Measurements from ENCODE around the gene FAM50A.
"Not testable (repeated sequence)": the region's sequence is repeated elsewhere in the genome, so short reads cannot be mapped to it uniquely, and the experiment has no call there.

The FAM50A gene

GRCh38 chrX:154443992-154444754 lies at the start of gene FAM50A:
Gene FAM50A, plus strand, starts transcription at chrX:154444141. Its CDS starts 95 bp downstream, at chrX:154444236.
- peak; percentile 74 for DNase-seq

DNA sequence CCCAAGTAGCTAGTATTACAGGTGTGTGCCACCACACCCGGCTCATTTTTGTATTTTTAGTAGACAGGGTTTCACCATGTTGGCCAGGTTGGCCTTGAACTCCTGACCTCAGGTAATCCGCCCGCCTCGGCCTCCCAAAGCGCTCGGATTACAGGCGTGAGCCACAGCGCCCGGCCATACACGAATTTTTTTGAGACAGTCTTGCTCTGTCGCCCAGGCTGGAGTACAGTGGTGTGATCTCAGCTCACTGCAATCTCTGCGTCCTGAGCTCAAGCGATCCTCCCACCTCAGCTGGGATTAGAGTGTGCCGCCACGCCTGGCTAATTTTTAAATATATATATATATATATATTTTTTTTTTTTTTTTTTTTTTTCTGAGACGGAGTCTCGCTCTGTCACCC lies 47.6 kb upstream of the FAM50A start:
- DNase-seq: not testable (repeated sequence)

GRCh38 chrX:154396973-154397887 lies 46.7 kb upstream of the FAM50A start:
- DNase-seq: peak; percentile 81

DNA sequence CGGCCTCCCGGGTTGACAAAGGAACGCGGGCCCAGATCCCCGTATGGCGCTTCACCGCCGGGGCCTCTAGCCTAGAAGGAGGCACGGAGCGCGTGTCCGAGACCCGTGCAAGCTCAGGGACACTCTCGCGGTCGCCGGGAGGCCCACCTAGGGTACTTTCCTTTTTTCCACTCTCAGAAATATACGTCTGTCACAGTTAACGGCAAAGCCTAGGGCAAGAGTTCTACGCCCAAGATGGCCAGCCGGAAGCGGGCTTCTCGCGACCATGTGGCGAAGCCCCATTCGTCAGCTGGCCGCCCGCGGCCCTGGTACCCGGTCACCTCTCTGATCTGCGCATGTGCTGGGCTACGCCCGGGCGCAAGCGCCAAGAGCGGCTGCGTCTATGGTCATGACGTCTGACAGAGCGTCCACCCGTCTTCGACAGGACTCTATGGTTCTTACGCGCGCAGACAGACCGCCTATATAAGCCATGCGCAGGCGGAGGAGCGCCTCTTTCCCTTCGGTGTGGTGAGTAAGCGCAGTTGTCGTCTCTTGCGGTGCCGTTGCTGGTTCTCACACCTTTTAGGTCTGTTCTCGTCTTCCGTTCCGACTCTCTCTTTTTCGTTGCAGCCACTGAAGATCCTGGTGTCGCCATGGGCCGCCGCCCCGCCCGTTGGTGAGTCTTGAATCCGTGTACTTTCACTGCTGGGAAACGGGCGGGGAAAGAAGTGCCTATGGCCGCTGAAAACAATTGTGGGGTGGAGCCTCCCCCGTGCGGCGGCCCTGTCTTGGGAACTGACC lies 45.9 kb upstream of the FAM50A start, which contains the start of gene RPL10:
Gene RPL10 (plus strand): TSS at position 490 of the 780 bp plus-strand sequence. CDS start 143 bp downstream, at position 633.
- peak; percentile 97 for DNase-seq

DNA sequence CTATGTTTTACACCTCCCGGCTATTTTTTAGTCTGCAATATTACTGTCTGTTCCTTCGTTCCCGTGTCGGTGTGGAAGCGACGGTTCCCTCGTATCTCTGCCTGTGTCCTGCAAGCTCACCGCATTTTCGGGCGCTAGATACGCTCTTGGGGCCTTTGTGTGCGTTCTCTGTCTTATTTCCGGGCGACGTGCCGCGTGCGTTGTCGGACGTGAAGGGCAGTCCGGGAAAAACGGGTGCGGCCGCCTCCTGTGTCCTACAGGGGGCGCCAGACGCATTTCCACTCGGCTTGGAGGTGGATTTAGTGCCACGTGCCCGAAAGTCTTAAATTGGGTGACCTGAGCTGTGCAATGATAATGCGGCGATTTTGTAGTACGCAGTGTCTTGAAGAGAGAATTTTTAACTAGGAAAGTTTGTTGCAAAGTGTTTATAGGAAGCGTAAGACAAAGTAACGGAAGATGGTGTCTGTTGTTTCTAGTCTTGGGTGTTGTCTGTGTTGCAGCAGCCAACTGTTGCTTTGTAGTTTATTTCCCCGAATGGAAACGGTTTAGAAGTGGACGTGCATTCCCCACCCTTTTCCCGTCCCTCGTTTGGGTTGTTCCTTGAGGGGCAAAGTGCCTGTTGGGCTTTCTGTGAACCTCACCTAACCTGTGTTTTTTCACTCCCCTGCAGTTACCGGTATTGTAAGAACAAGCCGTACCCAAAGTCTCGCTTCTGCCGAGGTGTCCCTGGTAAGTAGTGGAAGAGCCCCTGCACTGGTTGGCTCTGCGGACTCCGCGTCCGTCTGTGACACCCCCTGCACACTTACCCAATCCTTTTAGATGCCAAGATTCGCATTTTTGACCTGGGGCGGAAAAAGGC lies 45.0 kb upstream of the FAM50A start:
- DNase-seq: peak; percentile 86

DNA sequence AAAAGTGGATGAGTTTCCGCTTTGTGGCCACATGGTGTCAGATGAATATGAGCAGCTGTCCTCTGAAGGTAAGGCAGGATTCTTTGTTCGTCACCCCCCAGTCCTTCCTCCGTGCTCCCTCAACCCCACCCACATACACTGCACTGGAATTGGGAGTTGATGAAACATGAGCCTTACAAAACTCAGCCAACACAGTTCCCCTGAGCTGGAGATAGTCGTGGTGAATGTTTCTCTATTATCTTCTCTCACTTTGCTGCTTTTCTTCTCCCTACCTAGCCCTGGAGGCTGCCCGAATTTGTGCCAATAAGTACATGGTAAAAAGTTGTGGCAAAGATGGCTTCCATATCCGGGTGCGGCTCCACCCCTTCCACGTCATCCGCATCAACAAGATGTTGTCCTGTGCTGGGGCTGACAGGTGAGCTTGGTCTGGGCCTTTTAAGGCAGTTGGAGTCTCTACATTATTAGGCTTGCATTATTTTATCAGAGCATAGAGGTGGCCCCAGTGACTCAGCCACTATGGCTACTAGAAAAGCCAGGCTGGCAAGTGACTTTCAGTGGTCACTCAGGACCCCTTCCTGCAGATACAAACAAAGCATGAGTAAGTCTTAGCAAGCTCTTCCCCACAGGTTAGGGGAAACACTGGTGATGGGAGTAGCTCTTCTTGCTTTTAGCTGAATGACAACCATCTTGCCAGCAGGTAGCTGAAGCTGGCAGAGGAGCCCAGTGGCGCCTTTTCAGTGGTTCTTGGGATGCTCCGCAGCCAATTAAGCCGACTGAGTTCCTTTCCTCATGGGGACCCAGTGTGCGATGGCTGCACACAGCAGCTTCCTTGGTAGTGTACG lies 44.2 kb upstream of the FAM50A start:
- DNase-seq: peak; percentile 43

GRCh38 chrX:154400369-154400817 lies 43.5 kb upstream of the FAM50A start:
- DNase-seq: not testable (repeated sequence)

- DNase-seq: peak; percentile 50
Observed at GRCh38 chrX:154401045-154401799, 42.7 kb upstream of the FAM50A start.

GRCh38 chrX:154401918-154402621 lies 41.9 kb upstream of the FAM50A start:
- DNase-seq: peak; percentile 34

DNA sequence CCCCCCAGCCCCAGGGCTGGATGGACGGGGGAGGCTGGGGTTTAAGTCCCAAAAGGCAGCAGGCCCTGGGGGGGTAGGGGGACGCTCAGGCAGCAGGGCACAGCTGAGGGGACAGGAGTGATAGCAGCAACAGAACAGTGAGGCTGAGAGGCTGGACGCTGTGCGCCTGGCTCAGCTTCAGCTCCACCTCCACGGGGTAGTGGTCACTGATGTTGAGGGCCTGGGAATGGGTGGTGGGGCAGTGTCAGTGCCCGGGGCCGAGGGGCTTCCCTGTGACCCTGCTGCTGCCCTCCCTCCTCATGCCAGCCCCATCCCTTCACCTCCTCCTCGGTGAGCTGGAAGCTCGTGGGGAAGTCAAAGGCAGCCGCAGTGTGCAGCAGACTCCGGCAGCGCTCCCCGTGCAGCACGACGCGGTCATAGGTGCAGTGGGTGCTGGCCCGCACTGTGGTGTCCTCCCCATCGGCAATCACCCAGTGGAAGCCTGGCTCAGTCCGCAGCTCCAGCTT lies 41.3 kb upstream of the FAM50A start:
- no peak for DNase-seq

DNA sequence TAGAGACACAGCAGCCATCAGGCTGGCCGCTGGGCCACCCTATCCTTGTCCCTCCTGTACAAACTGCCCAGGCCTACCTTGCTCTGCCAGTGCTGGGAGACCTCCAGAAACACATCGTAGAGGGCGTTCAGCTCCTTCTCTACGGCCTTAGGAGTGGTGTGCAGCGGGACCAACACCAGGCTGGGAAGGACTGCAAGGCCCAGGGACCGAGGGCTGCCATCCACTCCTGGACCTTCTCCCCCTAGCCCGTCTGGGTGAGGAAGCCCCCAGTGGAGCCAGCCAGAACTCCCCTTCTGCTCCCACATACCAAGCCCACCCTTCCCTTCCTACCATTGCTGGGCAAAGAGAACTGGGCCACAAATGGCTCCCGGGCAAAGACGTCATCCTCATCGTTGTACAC lies 40.7 kb upstream of the FAM50A start:
- DNase-seq: no peak

GRCh38 chrX:154403858-154404257 lies 40.1 kb upstream of the FAM50A start:
- no peak for DNase-seq

DNA sequence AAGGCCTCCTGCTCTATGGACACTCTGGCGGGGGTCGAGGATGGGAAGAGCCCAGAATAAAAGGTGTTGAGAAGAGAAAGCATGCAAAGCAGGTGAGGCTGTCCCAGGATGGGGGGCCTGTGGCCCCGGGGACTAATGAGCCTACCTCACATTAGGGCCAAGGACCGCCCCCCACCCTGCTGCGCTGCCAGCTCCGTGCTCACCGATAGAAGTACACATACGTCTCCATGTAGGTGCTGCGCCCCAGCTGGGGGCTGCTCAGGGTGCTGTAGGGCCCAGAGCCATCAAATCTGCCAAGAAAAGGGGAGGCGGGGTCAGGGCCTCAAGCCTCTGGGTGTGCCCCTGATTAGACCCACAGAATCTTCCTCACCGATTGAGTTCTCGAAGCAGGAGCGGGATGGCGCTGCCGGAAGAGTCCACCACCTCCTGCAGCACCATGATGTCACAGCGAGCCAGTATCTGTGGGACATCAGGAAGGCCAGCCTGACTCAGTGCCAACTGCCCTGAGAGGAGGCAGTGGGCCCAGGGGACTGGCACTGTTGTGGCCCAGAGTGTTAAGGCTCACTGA lies 39.2 kb upstream of the FAM50A start:
- DNase-seq: no peak

DNA sequence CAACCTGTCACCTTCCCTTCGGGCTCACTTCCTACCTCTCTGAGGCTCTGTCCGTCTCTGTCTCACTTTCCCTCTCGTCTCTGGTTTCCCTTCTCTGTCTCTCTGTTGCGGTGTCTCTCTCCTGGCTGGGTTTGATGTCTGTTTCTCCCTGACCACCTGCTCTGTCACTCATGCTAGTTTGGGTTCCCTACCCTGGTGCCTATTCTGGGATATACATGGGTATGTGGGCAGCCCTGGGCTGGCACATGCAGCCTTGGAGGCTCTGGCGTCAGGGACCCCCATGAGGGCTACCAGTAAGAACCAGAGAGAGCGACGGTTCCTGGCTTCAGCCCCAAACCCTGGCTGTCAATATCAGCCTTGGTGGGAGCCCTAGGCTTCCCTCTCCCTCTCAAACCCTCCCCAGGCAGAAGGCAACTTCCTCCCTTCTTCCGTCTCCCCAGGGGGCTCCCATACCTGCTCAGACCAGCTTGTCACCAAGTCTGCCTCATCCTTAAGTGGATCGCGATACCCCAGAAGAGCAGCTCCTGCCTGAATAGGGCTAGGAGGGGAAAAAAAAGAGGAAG lies 35.2 kb upstream of the FAM50A start:
- no peak for DNase-seq

- DNase-seq: peak; percentile 53
Observed at GRCh38 chrX:154409222-154409871, 34.6 kb upstream of the FAM50A start, which contains the start of gene DNASE1L1. Gene DNASE1L1, minus strand, starts transcription at chrX:154409254. Its CDS starts 3,686 bp downstream, at chrX:154405568.

DNA sequence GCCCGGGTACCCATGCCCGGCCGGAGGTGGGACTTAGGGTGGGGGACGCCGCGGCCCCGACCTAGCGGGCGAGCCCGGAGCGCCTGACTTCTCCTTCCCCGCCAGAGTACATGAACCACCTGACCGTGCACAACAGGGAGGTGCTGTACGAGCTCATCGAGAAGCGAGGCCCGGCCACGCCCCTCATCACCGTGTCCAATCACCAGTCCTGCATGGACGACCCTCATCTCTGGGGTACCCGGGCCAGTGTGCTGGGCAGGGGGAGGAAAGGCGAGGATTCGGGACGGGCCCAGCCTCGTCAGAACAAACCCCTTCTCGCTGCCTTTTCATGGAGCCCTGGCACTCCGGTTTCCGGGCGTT lies 32.0 kb upstream of the FAM50A start:
- peak; percentile 73 for DNase-seq

DNA sequence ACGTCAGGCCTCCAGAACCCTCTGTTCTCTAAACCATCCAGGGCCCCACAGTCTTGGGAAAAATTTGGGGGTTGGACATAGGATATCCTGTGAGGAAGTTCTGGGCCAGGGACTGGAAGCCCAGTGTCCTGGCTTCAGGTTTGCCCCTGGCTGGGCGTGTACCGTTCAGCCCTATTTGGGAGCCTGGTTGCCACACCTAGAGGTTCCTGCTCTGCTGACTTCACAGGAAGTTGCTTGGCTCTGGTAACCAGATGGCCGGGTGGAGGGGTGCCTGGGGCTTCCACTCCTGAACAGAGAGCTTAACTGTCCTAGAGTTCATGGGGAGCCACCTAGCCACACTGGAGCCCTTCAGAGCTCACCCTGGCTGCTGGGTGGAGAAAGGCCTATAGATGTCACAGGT lies 31.5 kb upstream of the FAM50A start:
- DNase-seq: peak; percentile 63

- DNase-seq: no peak
Observed at GRCh38 chrX:154413142-154413541, 30.8 kb upstream of the FAM50A start.
